Measurements from ENCODE around the gene FPR2.
A peak's percentile ranks its signal among the peaks of the same experiment; 100 is the strongest.

The FPR2 gene, protein sequence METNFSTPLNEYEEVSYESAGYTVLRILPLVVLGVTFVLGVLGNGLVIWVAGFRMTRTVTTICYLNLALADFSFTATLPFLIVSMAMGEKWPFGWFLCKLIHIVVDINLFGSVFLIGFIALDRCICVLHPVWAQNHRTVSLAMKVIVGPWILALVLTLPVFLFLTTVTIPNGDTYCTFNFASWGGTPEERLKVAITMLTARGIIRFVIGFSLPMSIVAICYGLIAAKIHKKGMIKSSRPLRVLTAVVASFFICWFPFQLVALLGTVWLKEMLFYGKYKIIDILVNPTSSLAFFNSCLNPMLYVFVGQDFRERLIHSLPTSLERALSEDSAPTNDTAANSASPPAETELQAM

DNA sequence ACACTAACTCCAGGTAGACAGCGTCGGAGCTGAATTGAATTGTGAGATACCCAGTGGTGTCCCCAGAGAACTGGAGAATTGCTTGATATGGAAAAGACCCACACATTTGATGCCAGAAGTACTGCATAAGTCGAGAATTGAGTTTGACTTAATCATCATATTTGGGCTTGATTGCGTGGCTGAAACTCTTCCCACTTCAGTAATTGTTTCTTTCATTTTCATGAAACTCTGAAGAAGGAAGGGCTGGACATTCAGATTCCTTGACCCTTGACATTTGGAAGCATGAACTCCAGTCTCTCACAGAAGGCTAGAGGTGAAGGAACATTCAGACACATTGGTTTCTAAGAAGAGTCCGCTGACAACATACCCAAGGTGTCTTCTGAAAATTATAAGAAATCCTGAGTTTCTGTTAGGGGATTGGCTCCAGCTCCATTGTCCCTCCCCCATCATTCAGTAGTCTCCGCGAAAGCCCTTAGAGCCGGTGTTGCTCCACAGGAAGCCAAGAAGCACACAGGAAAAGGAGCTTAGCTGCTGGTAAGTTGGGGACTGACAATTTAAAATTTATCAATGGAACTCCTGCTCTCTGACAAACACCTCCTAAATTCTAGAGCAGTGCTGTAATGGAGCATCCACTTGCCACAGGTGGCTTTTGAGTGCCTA is at the start of gene FPR2:
Gene FPR2, plus strand, starts transcription at position 484 of the 660 bp plus-strand sequence. CDS start 7,479 bp downstream, outside the sequence.
- H3K4me3 ChIP-seq (ENCODE audit: low read depth, low read length) = no peak within 1 kb of the TSS
- no peak for DNase-seq (ENCODE audit: low read depth, low spot score)
- TF ChIP-seq, protein P1, sequence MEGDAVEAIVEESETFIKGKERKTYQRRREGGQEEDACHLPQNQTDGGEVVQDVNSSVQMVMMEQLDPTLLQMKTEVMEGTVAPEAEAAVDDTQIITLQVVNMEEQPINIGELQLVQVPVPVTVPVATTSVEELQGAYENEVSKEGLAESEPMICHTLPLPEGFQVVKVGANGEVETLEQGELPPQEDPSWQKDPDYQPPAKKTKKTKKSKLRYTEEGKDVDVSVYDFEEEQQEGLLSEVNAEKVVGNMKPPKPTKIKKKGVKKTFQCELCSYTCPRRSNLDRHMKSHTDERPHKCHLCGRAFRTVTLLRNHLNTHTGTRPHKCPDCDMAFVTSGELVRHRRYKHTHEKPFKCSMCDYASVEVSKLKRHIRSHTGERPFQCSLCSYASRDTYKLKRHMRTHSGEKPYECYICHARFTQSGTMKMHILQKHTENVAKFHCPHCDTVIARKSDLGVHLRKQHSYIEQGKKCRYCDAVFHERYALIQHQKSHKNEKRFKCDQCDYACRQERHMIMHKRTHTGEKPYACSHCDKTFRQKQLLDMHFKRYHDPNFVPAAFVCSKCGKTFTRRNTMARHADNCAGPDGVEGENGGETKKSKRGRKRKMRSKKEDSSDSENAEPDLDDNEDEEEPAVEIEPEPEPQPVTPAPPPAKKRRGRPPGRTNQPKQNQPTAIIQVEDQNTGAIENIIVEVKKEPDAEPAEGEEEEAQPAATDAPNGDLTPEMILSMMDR (IDR thresholded peaks at IDR 0.05; ENCODE audit: low read depth, low read length) = no peak
- in situ Hi-C loops (cut with HindIII; ENCODE audit: low sequenced_read_pairs) = no loop called here

DNA sequence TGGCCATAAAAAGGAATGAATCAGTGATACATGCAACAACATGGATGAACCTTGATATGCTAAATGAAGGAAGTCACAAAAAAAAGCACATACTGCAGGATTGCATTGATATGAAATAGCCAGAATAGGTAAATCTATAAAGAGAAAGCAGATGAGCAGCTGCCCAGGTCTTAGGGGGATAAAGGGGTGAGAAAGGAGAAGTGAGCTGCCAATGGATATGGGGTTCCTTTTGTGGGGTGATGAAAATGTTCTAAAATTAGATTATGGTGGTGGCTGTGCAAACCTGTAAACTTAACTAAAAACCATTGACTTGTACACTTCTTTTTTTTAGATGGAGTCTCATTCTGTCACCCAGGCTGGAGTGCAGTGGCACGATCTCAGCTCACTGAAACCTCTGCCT is 49.3 kb upstream of the FPR2 start:
- DNase-seq (ENCODE audit: low read depth, low spot score) = no peak
- TF ChIP-seq, protein P1 (IDR thresholded peaks at IDR 0.05; ENCODE audit: low read depth, low read length) = no peak
- no peak overlapping the region for H3K4me3 ChIP-seq (ENCODE audit: low read depth, low read length)
- in situ Hi-C loops (cut with HindIII; ENCODE audit: low sequenced_read_pairs) = no loop called here

DNA sequence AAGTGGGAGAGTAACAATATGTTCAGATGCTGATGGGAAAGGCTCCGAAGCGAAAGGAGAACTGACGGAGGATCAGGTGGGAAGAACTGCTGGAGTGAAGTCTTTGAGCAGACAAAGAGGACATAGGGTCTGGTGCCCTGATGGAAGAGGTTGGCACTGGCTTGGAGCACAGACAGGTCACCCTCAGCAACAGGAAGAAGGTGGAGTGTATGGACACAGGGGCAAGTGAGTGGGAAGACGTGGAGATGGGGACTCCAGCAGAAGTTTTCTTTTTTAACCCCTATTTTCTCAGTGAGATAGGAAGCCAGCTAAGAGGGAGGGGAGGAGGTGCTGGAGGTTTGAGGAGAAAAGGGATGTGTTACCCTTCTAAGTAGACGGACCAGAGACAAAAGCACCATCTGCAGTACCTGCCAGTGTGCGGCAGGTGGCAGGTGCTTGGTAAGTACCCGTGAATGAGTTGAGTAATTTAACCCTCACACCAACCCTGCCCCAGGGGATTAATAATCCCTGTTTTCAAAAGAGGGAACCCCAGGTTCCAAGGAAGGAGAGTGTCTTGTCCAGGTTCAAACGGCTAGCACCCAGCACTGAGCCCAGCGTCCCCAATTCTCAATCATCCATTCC is 48.4 kb upstream of the FPR2 start:
- DNase-seq (ENCODE audit: low read depth, low spot score) = peak; percentile 38
- in situ Hi-C loops (cut with HindIII; ENCODE audit: low sequenced_read_pairs) = no loop called here
- H3K4me3 ChIP-seq (ENCODE audit: low read depth, low read length) = no peak overlapping the region
- TF ChIP-seq, protein P1 (IDR thresholded peaks at IDR 0.05; ENCODE audit: low read depth, low read length) = peak; percentile 48

DNA sequence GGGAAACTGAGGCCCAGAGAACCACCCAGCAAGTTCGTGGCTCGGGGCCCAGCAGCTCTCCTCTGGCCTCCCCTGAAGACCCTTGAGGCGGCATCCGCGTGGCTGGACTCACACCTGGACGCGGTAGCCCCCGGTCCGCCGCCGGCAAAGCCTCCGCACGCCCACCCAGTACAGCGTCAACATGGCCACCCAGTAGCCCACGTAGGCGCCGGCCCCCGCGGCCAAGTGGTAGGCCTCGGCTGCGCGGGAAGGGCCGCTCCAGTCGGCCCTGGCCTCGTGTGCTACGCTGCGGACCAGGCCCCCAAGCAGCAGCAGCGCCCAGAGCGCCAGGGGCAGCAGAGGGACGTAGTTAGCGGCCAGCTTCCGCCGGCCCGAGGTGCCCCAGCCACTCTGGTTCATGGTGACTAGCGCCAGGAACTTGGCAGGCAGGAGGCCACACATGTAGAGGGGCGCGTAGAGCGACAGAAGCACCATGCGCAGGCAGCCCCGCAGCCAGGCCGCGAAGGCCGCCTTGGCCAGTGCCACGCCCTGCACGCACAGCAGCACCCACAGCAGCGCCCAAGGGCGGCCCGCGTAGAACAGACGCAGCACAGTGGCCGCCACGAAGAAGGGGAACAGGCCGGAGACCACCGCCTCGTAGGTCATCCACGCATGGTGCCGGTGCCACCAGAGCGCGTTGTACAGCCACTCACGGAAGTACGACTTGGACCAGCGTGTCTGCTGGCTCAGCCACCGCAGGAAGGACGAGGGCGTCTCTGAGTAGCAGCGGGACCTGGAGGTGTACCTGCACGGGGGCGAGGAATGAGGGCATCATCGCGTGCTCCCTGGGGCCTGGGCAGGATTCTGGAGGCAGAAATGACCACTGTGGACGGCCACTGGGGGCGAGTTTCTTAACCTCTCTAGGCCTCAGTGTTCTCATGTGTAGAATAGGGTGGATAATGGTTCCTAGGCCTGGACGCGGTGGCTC is 47.4 kb upstream of the FPR2 start:
- H3K4me3 ChIP-seq (ENCODE audit: low read depth, low read length) = no peak overlapping the region
- in situ Hi-C loops (cut with HindIII; ENCODE audit: low sequenced_read_pairs) = no loop called here

DNA sequence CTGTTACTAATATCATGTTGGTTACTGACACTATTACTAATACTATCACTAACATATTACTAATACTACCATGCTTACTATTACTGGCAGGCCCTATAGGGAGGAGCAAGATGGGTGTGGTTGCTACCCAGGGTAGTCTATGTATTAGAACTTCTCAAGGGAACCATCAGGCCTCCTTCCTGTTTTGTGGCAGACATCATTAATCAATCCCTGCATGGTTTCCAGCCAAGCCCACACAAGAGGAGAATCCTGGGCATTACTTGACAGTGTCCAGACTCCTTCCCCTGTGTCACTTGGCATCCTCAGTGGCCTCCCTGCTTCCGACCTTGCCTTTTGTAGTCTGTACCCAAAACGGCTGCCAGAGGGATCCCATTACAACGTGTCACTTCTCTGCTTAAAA is 46.1 kb upstream of the FPR2 start:
- in situ Hi-C loops (cut with HindIII; ENCODE audit: low sequenced_read_pairs) = no loop called here
- no peak overlapping the region for H3K4me3 ChIP-seq (ENCODE audit: low read depth, low read length)
- DNase-seq (ENCODE audit: low read depth, low spot score) = no peak
- TF ChIP-seq, protein P1 (IDR thresholded peaks at IDR 0.05; ENCODE audit: low read depth, low read length) = no peak

More for the DNA sequence above, 47.4 kb upstream of the FPR2 start:
- TF ChIP-seq, protein P1 (IDR thresholded peaks at IDR 0.05; ENCODE audit: low read depth, low read length) = no peak
- DNase-seq (ENCODE audit: low read depth, low spot score) = no peak

DNA sequence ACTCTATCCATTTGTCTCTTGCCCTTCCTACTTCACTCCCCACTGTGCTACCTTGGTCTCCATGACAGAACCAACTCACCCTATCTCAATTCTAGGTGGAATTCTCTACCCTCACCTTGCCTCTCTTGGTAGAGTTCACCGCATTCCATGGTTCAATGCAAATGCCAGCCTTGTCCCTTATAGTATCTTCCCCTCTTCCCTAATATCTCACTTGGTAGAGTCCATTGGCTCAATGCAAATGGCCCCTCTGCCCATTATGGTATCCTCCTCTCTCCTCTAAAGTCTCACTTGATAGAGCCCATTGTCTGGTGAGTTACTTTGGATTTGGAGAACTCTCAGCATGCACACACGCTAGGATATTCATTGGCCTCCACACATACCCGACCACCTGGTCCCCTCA is 45.1 kb upstream of the FPR2 start:
- no peak overlapping the region for H3K4me3 ChIP-seq (ENCODE audit: low read depth, low read length)
- in situ Hi-C loops (cut with HindIII; ENCODE audit: low sequenced_read_pairs) = no loop called here
- DNase-seq (ENCODE audit: low read depth, low spot score) = no peak
- TF ChIP-seq, protein P1 (IDR thresholded peaks at IDR 0.05; ENCODE audit: low read depth, low read length) = no peak

Data from astrocyte of the spinal cord (primary cell).